Natural killer cell treated with Interleukin-12 subunit alpha and Interleukin-12 subunit beta and Interleukin-15 and Interleukin-18, amount 100 ng/mL, for 72 hours (primary cell): Measurements from ENCODE around the gene CFAP61. TPM values are rescaled to one million over a fixed set of nuclear protein-coding genes. Genes with fewer than 3 reads are reported as not detected.

Experiments used
- ATAC-seq, 2 donors: fragments of 150-1000 bp; cut with Tn5 transposase in 1 of 2; sonication (Bioruptor Pico), chemical (Tn5 transposase) in 1 of 2; 2 replicates each; pipeline ENCODE4 v1.10.0; 2021
- DNase-seq: peaks from one replicate; pipeline ENCODE4 v3.0.0; 2022; ENCODE audit warnings: low spot score
- H3K27ac Mint-ChIP-seq, 2 donors: 1 replicate in 1 of 2; 2 replicates in 1 of 2; pipeline ENCODE4 v1.8.0; 2022; ENCODE audit warnings: mixed read lengths in 2 of 2, mild to moderate bottlenecking in 1 of 2, moderate library complexity in 1 of 2
- H3K27me3 Mint-ChIP-seq, 2 donors: 1 replicate in 1 of 2; 2 replicates in 1 of 2; pipeline ENCODE4 v1.8.0; 2022; ENCODE audit warnings: mixed read lengths in 2 of 2
- H3K36me3 Mint-ChIP-seq: one replicate; pipeline ENCODE4 v1.8.0; 2022; ENCODE audit warnings: mixed read lengths
- H3K4me1 Mint-ChIP-seq, 2 donors: 1 replicate in 1 of 2; 2 replicates in 1 of 2; pipeline ENCODE4 v1.8.0; 2022; ENCODE audit warnings: low read depth in 2 of 2, mixed read lengths in 2 of 2, mild to moderate bottlenecking in 1 of 2
- H3K4me3 Mint-ChIP-seq: one replicate; pipeline ENCODE4 v1.8.0; 2022; ENCODE audit warnings: mixed read lengths
- H3K9me3 Mint-ChIP-seq: 2 replicates; pipeline ENCODE4 v1.8.0; 2022; ENCODE audit warnings: mixed read lengths
- total RNA-seq, 2 donors: library from RNA; stranded (reverse); gene quantifications; one replicate each; pipeline ENCODE4 v1.2.3, GENCODE V29; 2022

The CFAP61 gene
- total RNA-seq, 2 donors from 2014 or later = not detected

DNA sequence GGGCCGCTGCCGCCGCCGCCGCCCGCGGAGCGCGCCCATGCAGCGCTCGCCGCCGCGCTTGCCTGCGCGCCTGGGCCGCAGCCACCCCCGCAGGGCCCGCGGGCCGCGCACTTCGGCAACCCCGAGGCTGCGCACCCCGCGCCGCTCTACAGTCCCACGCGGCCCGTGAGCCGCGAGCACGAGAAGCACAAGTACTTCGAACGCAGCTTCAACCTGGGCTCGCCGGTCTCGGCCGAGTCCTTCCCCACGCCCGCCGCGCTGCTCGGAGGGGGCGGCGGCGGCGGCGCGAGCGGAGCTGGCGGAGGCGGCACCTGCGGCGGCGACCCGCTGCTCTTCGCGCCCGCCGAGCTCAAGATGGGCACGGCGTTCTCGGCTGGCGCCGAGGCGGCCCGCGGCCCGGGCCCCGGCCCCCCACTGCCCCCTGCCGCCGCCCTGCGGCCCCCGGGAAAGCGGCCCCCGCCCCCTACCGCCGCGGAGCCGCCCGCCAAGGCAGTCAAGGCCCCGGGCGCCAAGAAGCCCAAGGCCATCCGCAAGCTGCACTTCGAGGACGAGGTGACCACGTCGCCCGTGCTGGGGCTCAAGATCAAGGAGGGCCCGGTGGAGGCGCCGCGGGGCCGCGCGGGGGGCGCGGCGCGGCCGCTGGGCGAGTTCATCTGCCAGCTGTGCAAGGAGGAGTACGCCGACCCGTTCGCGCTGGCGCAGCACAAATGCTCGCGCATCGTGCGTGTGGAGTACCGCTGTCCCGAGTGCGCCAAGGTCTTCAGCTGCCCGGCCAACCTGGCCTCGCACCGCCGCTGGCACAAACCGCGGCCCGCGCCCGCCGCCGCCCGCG lies 316.3 kb downstream of the CFAP61 start:
- Mint-ChIP-seq H3K36me3 (no peaks in the 10 kb centered on the region), H3K9me3 (no peaks in the 10 kb centered on the region), H3K4me3 (no peak overlapping the region), H3K4me1 (peaks cover 0 to 11% of the 10 kb centered on the region in 2 donors), H3K27ac (no peak overlapping the region), H3K27me3 (peaks cover 46 to 53% of the 10 kb centered on the region in 2 donors)
- ATAC-seq (peak; percentile 29 to 30), DNase-seq (no peak)

DNA sequence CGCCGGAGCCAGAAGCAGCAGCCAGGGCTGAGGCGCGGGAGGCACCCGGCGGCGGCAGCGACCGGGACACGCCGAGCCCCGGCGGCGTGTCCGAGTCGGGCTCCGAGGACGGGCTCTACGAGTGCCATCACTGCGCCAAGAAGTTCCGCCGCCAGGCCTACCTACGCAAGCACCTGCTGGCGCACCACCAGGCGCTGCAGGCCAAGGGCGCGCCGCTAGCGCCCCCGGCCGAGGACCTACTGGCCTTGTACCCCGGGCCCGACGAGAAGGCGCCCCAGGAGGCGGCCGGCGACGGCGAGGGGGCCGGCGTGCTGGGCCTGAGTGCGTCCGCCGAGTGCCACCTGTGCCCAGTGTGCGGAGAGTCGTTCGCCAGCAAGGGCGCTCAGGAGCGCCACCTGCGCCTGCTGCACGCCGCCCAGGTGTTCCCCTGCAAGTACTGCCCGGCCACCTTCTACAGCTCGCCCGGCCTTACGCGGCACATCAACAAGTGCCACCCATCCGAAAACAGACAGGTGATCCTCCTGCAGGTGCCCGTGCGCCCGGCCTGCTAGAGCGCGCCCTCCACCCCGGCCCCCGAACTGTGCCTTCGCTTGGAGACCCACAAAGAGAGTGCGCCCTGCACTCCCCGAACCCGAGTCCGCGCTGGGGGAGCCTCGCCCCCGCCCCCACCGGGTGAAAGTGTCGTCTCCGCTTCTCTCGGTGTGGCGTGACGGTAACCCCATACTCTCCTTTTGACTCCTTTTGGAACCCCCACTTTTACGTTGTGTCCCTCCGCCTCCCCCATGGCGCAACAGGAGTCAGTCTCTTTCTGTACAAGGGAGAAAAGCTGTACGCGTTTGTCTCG lies 317.1 kb downstream of the CFAP61 start:
- no peaks in the 10 kb centered on the region for H3K9me3 Mint-ChIP-seq
- H3K4me3 Mint-ChIP-seq = peak overlapping the region; percentile 38
- no peak overlapping the region for H3K27ac Mint-ChIP-seq
- H3K36me3 Mint-ChIP-seq = no peaks in the 10 kb centered on the region
- H3K4me1 Mint-ChIP-seq = peaks cover 0 to 11% of the 10 kb centered on the region in 2 donors
- peaks cover 52 to 57% of the 10 kb centered on the region in 2 donors for H3K27me3 Mint-ChIP-seq
- DNase-seq (no peak), ATAC-seq (peak in 1 of 2 donors; percentile 8)

DNA sequence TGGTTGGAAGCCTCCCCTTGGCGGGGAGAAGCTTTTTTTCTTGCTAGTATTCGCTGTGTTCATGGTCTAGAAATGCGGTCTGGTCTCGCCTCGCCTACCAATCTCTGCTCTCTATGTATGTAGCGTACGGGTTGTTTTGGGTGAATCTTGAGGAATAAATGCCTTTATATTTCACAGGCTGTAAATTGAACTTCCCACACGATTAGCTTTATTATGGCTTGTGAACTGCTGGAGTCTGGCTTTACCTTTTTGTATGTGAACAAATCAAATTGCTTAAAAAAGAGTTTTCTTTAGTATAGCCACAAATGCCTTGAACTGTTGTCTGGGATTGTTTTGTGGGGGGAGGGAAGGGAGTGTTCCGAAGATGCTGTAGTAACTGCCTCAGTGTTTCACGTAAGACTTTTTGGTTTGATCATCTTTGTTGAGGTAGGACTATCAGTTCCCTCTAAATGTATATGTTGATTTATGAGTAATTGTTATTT lies 317.8 kb downstream of the CFAP61 start:
- peaks cover 0 to 11% of the 10 kb centered on the region in 2 donors for H3K4me1 Mint-ChIP-seq
- no peaks in the 10 kb centered on the region for H3K36me3 Mint-ChIP-seq
- no peak for DNase-seq
- H3K27me3 Mint-ChIP-seq = peaks cover 53 to 61% of the 10 kb centered on the region in 2 donors
- no peak for ATAC-seq
- H3K4me3 Mint-ChIP-seq = peak overlapping the region; percentile 38
- H3K27ac Mint-ChIP-seq = no peak overlapping the region
- H3K9me3 Mint-ChIP-seq = no peaks in the 10 kb centered on the region

GRCh38 chr20:20371083-20371482 lies 318.8 kb downstream of the CFAP61 start:
- H3K4me3 Mint-ChIP-seq = no peak overlapping the region
- H3K36me3 Mint-ChIP-seq = no peaks in the 10 kb centered on the region
- ATAC-seq = no peak
- no peaks in the 10 kb centered on the region for H3K9me3 Mint-ChIP-seq
- H3K4me1 Mint-ChIP-seq = peaks cover 0 to 11% of the 10 kb centered on the region in 2 donors
- no peak overlapping the region for H3K27ac Mint-ChIP-seq
- no peak for DNase-seq
- peaks cover 56 to 61% of the 10 kb centered on the region in 2 donors for H3K27me3 Mint-ChIP-seq

DNA sequence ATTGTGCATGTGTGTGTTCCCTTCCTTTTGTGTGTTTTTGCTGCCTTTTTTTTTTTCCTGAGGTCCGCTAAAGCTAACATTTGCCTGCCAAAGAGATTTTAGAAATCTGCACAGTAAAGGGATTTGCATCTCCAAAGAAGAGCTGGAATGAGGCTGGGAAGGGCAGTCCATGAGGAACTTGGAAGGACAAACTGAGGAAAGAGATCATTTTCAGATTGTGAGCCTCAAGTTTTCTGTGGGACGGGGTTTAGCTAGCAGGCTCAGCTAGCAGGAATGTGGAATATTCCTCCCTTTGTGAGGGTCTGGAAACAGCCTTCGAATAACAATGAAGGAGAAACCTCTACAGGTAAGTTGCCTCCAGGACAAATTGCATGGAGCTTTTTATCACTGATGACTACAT lies 319.3 kb downstream of the CFAP61 start:
- DNase-seq = no peak
- peaks cover 54 to 63% of the 10 kb centered on the region in 2 donors for H3K27me3 Mint-ChIP-seq
- H3K36me3 Mint-ChIP-seq = no peaks in the 10 kb centered on the region
- ATAC-seq = no peak
- no peak overlapping the region for H3K27ac Mint-ChIP-seq
- no peaks in the 10 kb centered on the region for H3K9me3 Mint-ChIP-seq
- no peak overlapping the region for H3K4me3 Mint-ChIP-seq
- peaks cover 0 to 8% of the 10 kb centered on the region in 2 donors for H3K4me1 Mint-ChIP-seq

- ATAC-seq = peak in 1 of 2 donors; percentile 9
- Mint-ChIP-seq H3K4me3 (no peak overlapping the region), H3K27me3 (peaks cover 52 to 63% of the 10 kb centered on the region in 2 donors)
Observed at GRCh38 chr20:20373091-20373571, 320.8 kb downstream of the CFAP61 start.

GRCh38 chr20:20375862-20376261 lies 323.5 kb downstream of the CFAP61 start:
- no peak overlapping the region for H3K27ac Mint-ChIP-seq
- no peaks in the 10 kb centered on the region for H3K4me1 Mint-ChIP-seq
- no peak for DNase-seq
- ATAC-seq = no peak
- no peaks in the 10 kb centered on the region for H3K36me3 Mint-ChIP-seq
- no peak overlapping the region for H3K4me3 Mint-ChIP-seq
- H3K9me3 Mint-ChIP-seq = no peaks in the 10 kb centered on the region
- H3K27me3 Mint-ChIP-seq = peaks cover 48 to 49% of the 10 kb centered on the region in 2 donors

More at GRCh38 chr20:20373091-20373571, 320.8 kb downstream of the CFAP61 start:
- Mint-ChIP-seq H3K27ac (no peak overlapping the region), H3K36me3 (no peaks in the 10 kb centered on the region), H3K9me3 (no peaks in the 10 kb centered on the region), H3K4me1 (peaks cover 0 to 6% of the 10 kb centered on the region in 2 donors)
- DNase-seq = no peak

- no peaks in the 10 kb centered on the region for H3K4me1 Mint-ChIP-seq
- no peaks in the 10 kb centered on the region for H3K9me3 Mint-ChIP-seq
- H3K36me3 Mint-ChIP-seq = no peaks in the 10 kb centered on the region
- DNase-seq (no peak), ATAC-seq (no peak)
- no peak overlapping the region for H3K4me3 Mint-ChIP-seq
- peaks cover 0 to 2% of the 10 kb centered on the region in 2 donors for H3K27me3 Mint-ChIP-seq
- no peak overlapping the region for H3K27ac Mint-ChIP-seq
Observed at GRCh38 chr20:20386192-20386591, 333.9 kb downstream of the CFAP61 start.

GRCh38 chr20:20390393-20390792 lies 338.1 kb downstream of the CFAP61 start:
- Mint-ChIP-seq H3K4me1 (no peaks in the 10 kb centered on the region), H3K4me3 (no peak overlapping the region), H3K27ac (no peak overlapping the region), H3K9me3 (no peaks in the 10 kb centered on the region), H3K27me3 (no peaks in the 10 kb centered on the region), H3K36me3 (no peaks in the 10 kb centered on the region)
- DNase-seq (no peak), ATAC-seq (no peak)

DNA sequence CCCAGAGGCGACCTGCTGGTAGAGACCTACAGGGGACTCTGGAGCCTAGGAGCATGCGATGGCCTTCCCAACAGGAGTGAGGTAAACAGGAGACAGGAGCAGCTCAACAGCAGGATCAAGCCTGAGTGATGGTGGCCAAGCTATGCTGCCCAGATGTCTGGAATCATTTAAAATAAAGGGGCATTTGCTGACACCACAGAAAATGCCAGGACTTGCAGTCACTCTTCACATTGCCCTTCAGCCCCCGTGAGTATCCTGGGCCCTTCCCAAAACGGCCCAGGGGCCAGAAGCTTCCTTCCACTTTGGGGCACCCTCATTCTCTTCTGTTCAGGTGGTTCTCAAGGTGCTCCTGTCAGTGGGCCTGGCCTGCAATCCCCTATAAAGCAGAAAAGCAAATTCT lies 338.8 kb downstream of the CFAP61 start:
- no peaks in the 10 kb centered on the region for H3K36me3 Mint-ChIP-seq
- H3K4me1 Mint-ChIP-seq = no peaks in the 10 kb centered on the region
- H3K4me3 Mint-ChIP-seq = no peak overlapping the region
- peak in 1 of 2 donors; percentile 11 for ATAC-seq
- H3K27ac Mint-ChIP-seq = no peak overlapping the region
- no peaks in the 10 kb centered on the region for H3K27me3 Mint-ChIP-seq
- DNase-seq = no peak
- no peaks in the 10 kb centered on the region for H3K9me3 Mint-ChIP-seq

DNA sequence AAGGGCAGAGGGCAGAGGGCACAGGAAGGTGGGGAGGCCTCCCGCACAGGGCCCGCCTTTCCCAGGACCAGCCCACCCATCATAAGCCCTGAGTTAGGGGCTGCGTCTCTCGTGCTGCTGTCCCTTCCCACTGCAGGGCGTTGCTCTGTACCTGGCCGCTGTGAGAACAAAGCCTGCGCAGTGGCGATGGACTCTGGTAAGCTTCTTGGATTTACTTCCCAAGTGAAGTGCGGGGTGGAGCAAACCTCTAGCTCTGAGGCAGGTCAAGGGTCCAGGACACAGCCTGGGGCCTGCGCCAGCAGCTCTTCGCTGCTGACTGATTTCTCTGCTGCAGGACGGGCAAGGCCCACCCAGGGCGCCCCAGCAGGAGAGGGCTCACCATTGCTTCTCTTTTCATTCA lies 339.4 kb downstream of the CFAP61 start:
- no peaks in the 10 kb centered on the region for H3K9me3 Mint-ChIP-seq
- H3K4me3 Mint-ChIP-seq = no peak overlapping the region
- H3K27ac Mint-ChIP-seq = no peak overlapping the region
- H3K36me3 Mint-ChIP-seq = no peaks in the 10 kb centered on the region
- DNase-seq (no peak), ATAC-seq (peak in 1 of 2 donors; percentile 25)
- no peaks in the 10 kb centered on the region for H3K4me1 Mint-ChIP-seq
- H3K27me3 Mint-ChIP-seq = no peaks in the 10 kb centered on the region

DNA sequence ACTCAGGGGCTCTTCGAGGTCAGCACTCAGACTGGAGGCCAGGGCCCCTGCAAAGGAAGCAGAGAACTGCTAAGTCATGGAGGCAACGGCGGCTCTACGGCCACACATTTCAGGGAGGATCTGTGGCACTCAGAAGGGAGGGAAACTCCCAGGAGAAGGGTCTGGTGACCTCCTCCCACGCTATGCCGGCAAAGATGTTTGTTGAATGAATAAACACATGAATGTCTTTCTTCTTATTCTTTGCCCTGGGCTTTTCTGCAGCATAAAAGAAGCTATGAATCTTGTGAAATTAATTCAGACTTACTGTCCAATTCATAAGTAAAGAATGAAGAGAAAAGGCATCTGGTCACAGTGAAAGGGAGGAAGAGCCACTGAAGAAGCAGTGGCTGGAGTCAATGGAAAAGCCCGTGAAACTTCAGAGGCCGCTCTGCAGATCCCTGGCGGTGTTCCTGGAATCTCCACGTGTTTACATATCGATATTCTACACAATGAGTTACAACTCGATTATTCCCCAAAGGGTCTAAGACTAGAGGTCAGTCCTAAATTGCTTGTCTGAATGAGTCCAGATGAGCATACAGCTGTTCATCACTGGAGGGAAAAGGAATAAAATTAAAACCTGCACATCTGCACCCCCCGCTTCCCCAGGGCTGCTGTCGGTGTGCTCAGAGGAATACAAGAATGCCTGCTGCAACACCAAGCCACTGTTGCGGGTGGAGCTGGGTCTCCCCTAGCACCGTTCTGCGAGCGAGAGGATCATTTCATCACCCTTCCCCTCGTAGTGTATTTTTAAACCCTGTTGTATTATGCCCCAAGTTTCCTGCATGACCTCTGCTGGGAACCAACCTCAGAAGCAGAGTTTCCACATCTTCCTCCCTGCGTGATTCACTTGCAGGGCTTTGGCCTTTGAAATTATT lies 341.1 kb downstream of the CFAP61 start:
- Mint-ChIP-seq H3K27ac (no peak overlapping the region), H3K36me3 (no peaks in the 10 kb centered on the region), H3K27me3 (no peaks in the 10 kb centered on the region), H3K4me3 (no peak overlapping the region), H3K4me1 (no peaks in the 10 kb centered on the region), H3K9me3 (no peaks in the 10 kb centered on the region)
- ATAC-seq (no peak), DNase-seq (no peak)

DNA sequence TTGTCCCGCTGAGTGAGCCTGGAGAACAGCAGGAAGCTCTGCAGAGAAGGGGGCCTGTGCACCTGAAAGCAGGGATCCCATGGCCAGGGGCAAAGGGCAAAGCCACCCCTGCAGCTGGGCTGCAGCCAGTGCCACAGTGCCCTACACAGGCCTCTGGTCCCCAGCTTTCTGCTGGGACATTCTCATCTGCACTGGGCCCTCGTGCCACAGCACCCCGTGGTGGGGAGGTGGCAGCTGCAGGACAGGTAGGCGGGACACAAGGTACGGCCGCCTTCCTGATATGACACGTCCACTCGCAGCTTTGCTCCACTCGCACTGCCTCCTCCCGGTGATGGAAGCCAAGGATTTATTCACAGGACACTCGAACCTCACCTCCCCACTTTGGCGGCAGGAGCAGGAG lies 342.8 kb downstream of the CFAP61 start:
- ATAC-seq = peak in 1 of 2 donors; percentile 5
- Mint-ChIP-seq H3K4me3 (no peak overlapping the region), H3K9me3 (no peaks in the 10 kb centered on the region), H3K4me1 (no peaks in the 10 kb centered on the region), H3K27me3 (no peaks in the 10 kb centered on the region), H3K36me3 (no peaks in the 10 kb centered on the region), H3K27ac (no peak overlapping the region)
- no peak for DNase-seq
